GM19240 (cell line): Measurements from ENCODE around the gene CASP2.

Experiments used
- DNase-seq: peaks from one replicate; pipeline ENCODE4 v3.0.0; 2011; ENCODE audit warnings: low spot score; ENCODE audit not compliant: insufficient read length

Gene CASP2

DNA sequence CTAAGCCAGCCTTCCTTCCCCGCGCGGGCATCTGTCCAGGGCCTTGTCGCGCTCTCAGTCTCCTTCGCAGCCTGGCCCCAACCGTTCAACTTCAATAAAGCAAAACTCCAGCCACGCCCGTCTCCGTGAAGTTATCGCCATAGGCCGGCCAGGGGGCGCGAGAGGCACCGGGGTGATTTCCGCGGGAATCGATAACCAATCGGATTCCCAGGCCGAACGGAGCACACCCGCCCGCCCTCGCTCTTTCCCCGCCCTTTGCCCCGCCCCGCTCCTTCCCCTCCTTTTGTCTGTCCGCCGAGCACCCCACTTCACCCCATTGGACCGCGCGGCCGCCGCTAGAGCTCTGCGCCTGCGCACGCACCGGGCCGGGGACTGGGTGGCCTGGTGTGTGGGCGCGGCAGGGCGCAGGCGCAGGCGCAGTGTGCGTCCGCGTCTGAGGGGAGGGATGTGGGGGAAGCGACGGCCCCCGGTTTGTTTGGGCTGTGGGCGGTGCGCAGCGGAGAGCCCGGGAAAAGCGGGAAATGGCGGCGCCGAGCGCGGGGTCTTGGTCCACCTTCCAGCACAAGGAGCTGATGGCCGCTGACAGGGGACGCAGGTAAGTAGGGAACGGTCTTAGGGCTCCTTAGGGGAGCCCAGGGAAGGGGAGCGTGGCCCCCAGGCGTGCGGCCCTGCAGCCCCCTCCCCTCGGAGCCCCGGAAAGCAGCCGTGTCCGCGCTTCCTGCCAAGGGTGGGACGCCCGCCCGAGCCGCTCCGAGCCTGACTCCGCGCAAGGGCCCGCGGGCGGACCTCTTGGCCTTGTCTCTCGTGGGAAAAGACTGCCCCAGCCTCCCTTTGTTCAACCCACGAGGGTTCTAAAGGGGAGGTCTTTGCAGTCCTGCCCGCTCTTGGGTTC is at the start of gene CASP2:
Gene CASP2, plus strand, starts transcription at position 417 of the 892 bp plus-strand sequence. Its CDS starts 105 bp downstream, at position 522.
- peak; percentile 93 for DNase-seq

DNA sequence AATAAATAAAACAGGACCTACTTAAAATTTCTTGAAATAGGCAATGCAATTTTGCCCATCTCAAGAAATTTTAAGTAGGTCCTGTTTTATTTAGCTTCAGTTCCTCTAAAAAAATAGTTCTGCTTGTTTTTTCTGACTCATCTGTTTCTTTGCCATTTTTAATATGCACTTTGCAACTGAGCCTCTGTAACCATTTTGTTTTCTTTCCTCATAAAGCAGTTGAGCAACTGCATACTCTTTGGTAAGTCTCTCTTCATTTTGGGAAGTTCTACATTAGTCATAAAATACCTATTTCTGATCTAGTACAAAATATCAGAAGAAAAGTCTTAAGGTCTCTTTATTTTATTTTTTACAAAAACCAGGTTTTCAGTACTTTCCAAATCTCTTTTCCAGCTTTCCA is 48.3 kb upstream of the CASP2 start:
- DNase-seq, result no peak

GRCh38 chr7:143240291-143241168 is 47.6 kb upstream of the CASP2 start:
- DNase-seq, result peak; percentile 20

DNA sequence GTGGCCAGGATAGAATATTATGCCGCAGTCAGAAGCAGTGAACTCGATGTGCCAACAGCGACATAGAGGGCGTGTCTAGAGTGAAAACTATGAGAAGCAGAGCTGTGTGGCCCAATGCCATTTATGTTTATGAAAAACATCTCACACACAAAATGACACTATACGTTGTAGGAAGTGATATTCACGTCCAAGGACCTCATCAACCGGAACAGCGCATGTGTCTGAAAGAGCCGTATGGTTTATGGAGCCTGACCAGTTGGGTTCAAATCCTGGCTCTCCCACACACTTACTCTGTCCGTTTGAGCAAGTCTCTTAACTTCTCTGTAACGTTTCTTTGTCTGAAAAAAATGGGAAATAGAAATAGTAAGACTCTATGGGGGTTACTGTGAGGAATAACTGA is 45.8 kb upstream of the CASP2 start:
- no peak for DNase-seq

- DNase-seq, result no peak
These were observed 45.0 kb upstream of the CASP2 start for GRCh38 chr7:143243111-143243510.

DNA sequence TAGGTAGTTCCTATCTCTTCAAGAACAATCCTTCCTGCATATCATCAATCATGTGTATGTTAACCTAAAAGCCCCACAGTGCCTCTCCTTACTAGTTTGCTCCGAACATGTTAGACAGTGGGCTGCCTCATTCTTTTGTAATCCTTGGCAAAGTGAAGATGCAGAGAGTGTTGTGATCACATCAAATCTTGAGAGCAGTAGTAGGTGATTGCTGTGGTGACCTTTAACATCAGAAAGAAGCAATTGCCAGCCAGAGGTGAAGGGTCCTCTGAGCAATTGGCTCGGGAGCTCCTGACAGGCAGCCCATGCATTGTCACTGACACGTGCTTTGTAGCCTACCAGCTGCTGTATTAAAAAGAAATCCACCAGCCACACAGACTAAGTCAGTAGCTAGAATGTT is 44.5 kb upstream of the CASP2 start:
- no peak for DNase-seq

DNA sequence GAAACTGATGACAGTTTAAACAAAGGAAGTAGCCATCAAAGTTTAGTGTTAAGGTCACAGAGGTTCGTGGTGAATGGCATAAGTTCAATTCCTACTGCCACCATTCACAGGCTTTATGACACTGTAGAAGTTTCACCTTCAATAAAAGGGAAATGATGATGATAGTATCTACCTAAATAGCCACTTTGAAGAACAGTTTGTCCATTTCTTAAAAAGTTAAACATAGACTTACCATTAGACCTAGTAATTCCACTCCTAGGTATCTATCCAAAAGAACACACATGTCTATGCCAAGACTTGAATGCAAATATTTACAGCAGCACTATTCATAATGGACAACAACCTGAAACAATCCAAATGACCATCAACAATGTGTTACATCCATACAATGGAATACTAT is 43.8 kb upstream of the CASP2 start:
- DNase-seq, result no peak

DNA sequence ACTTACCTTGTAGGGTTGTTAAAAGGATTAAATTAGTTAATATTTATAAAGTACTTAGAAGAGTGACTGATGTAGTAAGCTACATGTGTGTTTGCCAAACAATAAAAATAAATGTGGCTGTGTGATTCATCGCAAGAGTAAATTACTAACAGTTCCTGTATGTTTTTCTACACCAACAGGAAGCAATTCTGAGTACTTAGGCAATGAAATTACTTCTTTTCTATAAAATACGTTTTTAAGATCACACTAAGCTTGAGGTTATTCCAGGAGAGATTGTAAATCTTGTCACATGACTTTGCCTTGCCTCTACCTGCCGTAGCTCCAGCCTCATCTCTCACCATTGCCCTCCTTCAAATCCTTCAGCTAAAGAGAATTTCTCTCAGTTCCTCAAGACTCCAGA is 43.0 kb upstream of the CASP2 start:
- no peak for DNase-seq

DNA sequence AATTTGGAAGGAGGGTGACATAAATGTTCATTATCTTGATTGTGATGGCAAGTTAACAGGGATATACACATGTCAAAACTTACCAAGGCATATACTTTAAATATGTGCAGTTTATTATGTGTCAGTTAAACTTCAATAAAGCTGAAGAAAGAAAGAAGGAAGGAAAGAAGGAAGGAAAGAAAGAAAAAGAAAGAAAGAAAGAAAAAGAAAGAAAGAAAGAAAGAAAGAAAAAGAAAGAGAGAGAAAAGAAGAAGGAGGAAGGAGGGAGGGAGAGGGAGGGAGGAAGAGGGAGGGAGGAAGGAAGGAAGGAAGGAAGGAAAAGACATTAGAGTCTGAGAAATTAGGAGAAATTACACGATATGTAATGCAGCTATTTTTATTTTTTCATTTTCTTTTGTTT is 40.8 kb upstream of the CASP2 start:
- DNase-seq, result no peak

DNA sequence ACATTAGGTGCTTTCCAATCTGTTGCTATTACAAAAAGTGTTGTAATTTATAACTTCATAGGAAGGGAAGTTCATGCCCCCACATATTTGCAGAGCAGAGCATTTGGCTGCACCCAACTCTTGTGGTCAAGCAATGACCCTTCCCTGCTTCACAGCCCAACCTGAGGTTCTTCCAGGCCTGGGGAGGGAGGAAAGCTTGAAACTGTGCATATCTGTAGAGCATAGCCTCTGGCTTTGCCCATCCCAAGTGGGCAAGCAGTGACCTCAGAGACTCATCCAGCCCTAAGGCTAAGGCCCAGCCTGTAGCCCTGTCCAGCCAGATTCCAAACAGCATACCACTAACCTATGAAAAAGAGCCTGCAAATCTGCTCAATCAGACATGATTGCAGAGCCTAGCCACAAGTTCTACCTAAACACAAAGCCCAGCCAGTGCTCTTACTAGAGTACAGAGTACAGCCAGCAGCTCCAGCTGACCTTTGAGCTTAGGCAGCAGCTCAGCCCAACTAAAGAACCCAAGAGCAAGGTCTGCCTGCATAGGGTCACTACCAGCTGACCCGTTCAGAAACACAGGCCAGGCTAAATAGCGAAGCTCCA is 39.3 kb upstream of the CASP2 start:
- no peak for DNase-seq

GRCh38 chr7:143250199-143250598 is 38.0 kb upstream of the CASP2 start:
- no peak for DNase-seq

GRCh38 chr7:143250822-143251221 is 37.3 kb upstream of the CASP2 start:
- no peak for DNase-seq

DNA sequence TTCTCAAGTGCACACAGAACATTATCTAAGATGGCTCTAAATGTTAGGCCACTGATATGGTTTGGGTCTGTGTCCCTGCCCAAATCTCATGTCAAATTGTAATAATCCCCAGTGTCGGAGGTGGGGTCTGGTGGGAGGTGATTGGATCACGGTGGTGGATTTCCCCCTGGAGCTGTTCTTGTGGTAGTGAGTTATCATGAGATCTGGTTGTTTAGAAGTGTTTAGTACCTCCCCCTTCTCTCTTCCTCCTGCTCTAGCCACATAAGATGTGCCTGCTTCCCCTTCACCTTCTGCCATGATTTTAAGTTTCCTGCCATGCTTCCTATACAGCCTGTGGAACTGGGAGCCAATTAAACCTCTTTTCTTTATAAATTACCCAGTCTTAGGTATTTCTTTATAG is 36.1 kb upstream of the CASP2 start:
- no peak for DNase-seq

- no peak for DNase-seq
These were observed 32.6 kb upstream of the CASP2 start for GRCh38 chr7:143255564-143255963.

- DNase-seq, result no peak
These were observed 31.8 kb upstream of the CASP2 start for GRCh38 chr7:143256325-143256724.

GRCh38 chr7:143256932-143257331 is 31.2 kb upstream of the CASP2 start:
- DNase-seq, result no peak

DNA sequence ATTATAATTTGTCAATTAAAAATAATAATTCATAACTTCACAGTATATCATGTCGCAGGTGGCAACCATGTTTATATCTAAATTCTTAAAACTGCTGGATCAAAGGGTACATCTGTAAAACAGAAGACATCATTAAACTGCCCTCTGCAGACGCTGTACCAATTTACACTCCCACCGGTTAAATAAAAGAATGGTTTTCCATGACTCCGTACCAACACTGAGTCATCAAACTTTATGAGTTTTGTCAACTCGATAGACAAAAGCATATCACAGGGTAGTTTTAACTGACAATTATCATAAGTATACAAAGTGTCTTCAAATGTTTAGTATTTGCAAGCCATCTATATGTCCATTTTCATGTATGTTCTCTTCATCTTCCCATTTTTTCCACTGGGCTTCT is 30.6 kb upstream of the CASP2 start:
- no peak for DNase-seq

GRCh38 chr7:143258831-143259230 is 29.3 kb upstream of the CASP2 start:
- no peak for DNase-seq

- DNase-seq, result no peak
These were observed 28.4 kb upstream of the CASP2 start for GRCh38 chr7:143259765-143260164.

DNA sequence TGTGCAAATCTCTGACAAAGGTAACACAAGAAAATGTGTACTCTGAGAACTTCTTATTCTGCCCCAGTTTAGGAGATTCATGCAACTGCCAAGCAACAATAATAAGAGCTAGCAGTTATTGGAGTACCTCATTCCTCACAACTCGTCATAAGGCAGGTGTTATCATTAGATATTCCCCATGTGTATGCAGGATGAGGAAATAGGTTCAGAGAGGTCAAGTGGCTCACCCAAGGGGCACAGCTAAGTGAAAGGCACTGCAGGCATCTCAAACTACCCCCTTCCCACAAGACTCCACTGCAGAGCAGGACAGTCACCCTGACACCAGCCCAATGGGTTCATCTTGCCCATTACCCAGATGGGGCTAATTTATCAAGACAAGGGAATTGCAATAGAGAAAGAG is 26.2 kb upstream of the CASP2 start:
- DNase-seq, result no peak

DNA sequence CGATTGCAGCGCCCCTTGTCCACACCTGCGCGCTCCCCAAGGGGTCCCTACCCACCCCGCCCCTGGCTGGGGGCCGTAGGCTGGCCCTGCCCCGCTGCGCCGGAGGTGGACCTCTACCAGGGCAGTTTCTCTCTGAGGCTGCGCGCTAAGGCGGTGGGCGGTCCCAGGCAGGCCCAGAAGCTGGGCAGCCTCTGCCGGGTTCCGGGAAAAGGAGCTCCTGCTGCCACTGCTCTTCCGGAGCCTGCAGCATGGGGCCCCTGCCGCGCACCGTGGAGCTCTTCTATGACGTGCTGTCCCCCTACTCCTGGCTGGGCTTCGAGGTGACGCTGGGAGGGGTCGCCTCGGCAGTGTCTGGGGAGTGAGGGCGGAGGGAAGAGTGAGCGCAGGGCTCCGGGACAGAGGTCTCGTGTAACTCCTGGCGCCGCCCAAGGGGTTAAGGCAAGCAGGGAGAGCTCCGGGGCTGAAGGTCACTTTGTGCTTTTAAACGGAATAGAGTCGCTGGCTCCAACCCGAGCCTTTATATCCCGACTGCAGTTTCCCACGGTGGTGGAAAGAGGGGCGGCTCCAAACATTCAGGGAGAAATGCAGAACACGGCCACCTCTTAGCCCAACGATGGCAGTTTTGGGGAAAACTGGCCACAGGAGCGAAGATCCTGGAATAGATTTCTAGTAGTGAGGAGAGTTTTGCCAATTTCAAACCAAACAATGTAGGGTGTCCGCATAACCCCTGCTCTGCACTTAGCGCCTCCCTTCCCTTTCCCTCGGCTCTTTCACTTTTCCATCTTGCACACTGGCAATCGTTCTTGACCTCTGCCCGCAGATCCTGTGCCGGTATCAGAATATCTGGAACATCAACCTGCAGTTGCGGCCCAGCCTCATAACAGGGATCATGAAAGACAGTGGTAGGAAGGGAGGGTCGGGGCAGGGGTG is 24.6 kb upstream of the CASP2 start, which contains the start of gene GSTK1:
Gene GSTK1, plus strand, starts transcription at position 176 of the 930 bp plus-strand sequence. Its CDS starts 73 bp downstream, at position 249.
- DNase-seq, result peak; percentile 48
